ENCODE data around the gene DCC.

DCC gene

GRCh38 chr18:53219853-53220252 is 879.9 kb downstream of the DCC start:
- no peak for DNase-seq (ENCODE audit: extremely low spot score)
- POLR2A ChIA-PET: no interaction called here
- CTCF ChIA-PET: no interaction called here
- TF ChIP-seq CTCF (IDR thresholded peaks at IDR 0.05; ENCODE audit: control extremely low read depth, extremely low read depth, low read depth, missing control alignments): no peak

- no peak for TF ChIP-seq CTCF (IDR thresholded peaks at IDR 0.05; ENCODE audit: control extremely low read depth, extremely low read depth, low read depth, missing control alignments)
- DNase-seq (ENCODE audit: extremely low spot score): no peak
- ChIA-PET POLR2A (no interaction called here), CTCF (interaction anchor here (1.1 kb wide), 1 partner anchor 71 kb away, joined by 3 read pairs; no protein-coding TSS in a partner anchor)
Measured at GRCh38 chr18:53224128-53224778, 884.3 kb downstream of the DCC start.

GRCh38 chr18:53225567-53226325 is 885.7 kb downstream of the DCC start:
- ChIA-PET CTCF (interaction anchor here (0.9 to 1.0 kb wide), 2 partner anchors 16 to 154 kb away, joined by 3 read pairs; no protein-coding TSS in a partner anchor), POLR2A (no interaction called here)
- no peak for DNase-seq (ENCODE audit: extremely low spot score)
- no peak for TF ChIP-seq CTCF (IDR thresholded peaks at IDR 0.05; ENCODE audit: control extremely low read depth, extremely low read depth, low read depth, missing control alignments)

GRCh38 chr18:53234610-53235009 is 894.6 kb downstream of the DCC start:
- ChIA-PET CTCF (no interaction called here), POLR2A (no interaction called here)
- TF ChIP-seq CTCF (IDR thresholded peaks at IDR 0.05; ENCODE audit: control extremely low read depth, extremely low read depth, low read depth, missing control alignments): no peak

GRCh38 chr18:53241161-53241560 is 901.2 kb downstream of the DCC start:
- POLR2A ChIA-PET: no interaction called here
- TF ChIP-seq CTCF (IDR thresholded peaks at IDR 0.05; ENCODE audit: control extremely low read depth, extremely low read depth, low read depth, missing control alignments): no peak
- no peak for DNase-seq (ENCODE audit: extremely low spot score)
- CTCF ChIA-PET: interaction anchor here (1.3 kb wide), 1 partner anchor 15 kb away, joined by 3 read pairs; no protein-coding TSS in a partner anchor

More at GRCh38 chr18:53234610-53235009, 894.6 kb downstream of the DCC start:
- DNase-seq (ENCODE audit: extremely low spot score): no peak

GRCh38 chr18:53253789-53254188 is 913.8 kb downstream of the DCC start:
- no peak for DNase-seq (ENCODE audit: extremely low spot score)
- ChIA-PET CTCF (interaction anchor here (0.5 kb wide), 1 partner anchor 333 kb away, joined by 3 read pairs; no protein-coding TSS in a partner anchor), POLR2A (no interaction called here)
- TF ChIP-seq CTCF (IDR thresholded peaks at IDR 0.05; ENCODE audit: control extremely low read depth, extremely low read depth, low read depth, missing control alignments): no peak

Data from GM10248 (cell line).